PC-3 (cell line): Measurements from ENCODE around the gene SLCO3A1. TPM values are rescaled to one million over a fixed set of nuclear protein-coding genes. Genes with fewer than 3 reads are reported as not detected.

ENCODE experiments used
- ATAC-seq: fragments of 200-7000 bp; cut with Tn5 transposase; 2 replicates; pipeline ENCODE4 v1.9.1; 2020; ENCODE audit warnings: mild to moderate bottlenecking, moderate library complexity
- BruUV-seq: library from RNA; stranded (reverse); fragments of 400-500 nt; replicated peaks from 2 replicates; lab custom pipeline; 2021; lab: Mats Ljungman, UMichigan
- CTCF ChIA-PET: fragments of 300-600 bp; sonication (Branson Sonifier 250); formaldehyde crosslinking; loops from one replicate; lab custom pipeline; 2022; ENCODE audit warnings: antibody characterized with exemption; lab: Charles Lee
- POLR2A ChIA-PET: fragments of 300-600 bp; sonication (Branson Sonifier 250); formaldehyde crosslinking; loops from one replicate; lab custom pipeline; 2022; ENCODE audit warnings: antibody characterized with exemption; ENCODE audit not compliant: unreplicated experiment; lab: Charles Lee
- DNase-seq: peaks from one replicate; pipeline ENCODE4 v3.0.0-alpha.2; 2015
- H2AFZ ChIP-seq: fragments of 300-600 bp; sonication (generic); 2 replicates; pipeline ENCODE4 v1.6.0; 2016; ENCODE audit warnings: antibody characterized with exemption, low read length
- H3F3A ChIP-seq: fragments of 300-600 bp; sonication (generic); one replicate; pipeline ENCODE4 v1.6.0; 2017; ENCODE audit warnings: antibody characterized with exemption, low read length, control low read depth, mild to moderate bottlenecking; ENCODE audit not compliant: unreplicated experiment
- H3K27ac ChIP-seq: fragments of 300-600 bp; sonication (generic); 2 replicates; pipeline ENCODE4 v1.5.1; 2016; ENCODE audit warnings: mild to moderate bottlenecking, low read length
- H3K27me3 ChIP-seq: fragments of 300-600 bp; sonication (generic); 2 replicates; pipeline ENCODE4 v1.6.1; 2016; ENCODE audit warnings: low read length, mixed read lengths
- H3K36me3 ChIP-seq: fragments of 300-600 bp; sonication (generic); 2 replicates; pipeline ENCODE4 v1.6.1; 2016; ENCODE audit warnings: low read depth, mixed run types, low read length, mixed read lengths
- H3K4me1 ChIP-seq: fragments of 300-600 bp; sonication (generic); 2 replicates; pipeline ENCODE4 v1.5.1; 2016; ENCODE audit warnings: low read length; ENCODE audit not compliant: insufficient read depth
- H3K4me2 ChIP-seq: fragments of 300-600 bp; sonication (generic); 2 replicates; pipeline ENCODE4 v1.6.0; 2016; ENCODE audit warnings: low read length
- H3K4me3 ChIP-seq: fragments of 300-600 bp; sonication (generic); 2 replicates; pipeline ENCODE4 v1.5.1; 2016; ENCODE audit warnings: mild to moderate bottlenecking, low read length, mixed read lengths
- H3K79me2 ChIP-seq: fragments of 300-600 bp; sonication (generic); 2 replicates; pipeline ENCODE4 v1.6.1; 2017; ENCODE audit warnings: low read length, mixed read lengths
- H3K9ac ChIP-seq: fragments of 300-600 bp; sonication (generic); 2 replicates; pipeline ENCODE4 v1.6.0; 2016; ENCODE audit warnings: mild to moderate bottlenecking, low read length
- H3K9me2 ChIP-seq: fragments of 300-600 bp; sonication (generic); replicated peaks from 2 replicates; pipeline ENCODE4 v1.6.1; 2016; ENCODE audit warnings: mixed run types, low read length, mixed read lengths
- H3K9me3 ChIP-seq: fragments of 300-600 bp; sonication (generic); 2 replicates; pipeline ENCODE4 v1.6.1; 2016; ENCODE audit warnings: low read length, mixed read lengths
- H4K20me1 ChIP-seq: fragments of 300-600 bp; sonication (generic); 2 replicates; pipeline ENCODE4 v1.6.1; 2016; ENCODE audit warnings: low read length, mixed read lengths
- EZH2 ChIP-seq: fragments of 300-600 bp; sonication (generic); IDR thresholded peaks from one replicate; pipeline ENCODE4 v1.6.1; 2017; ENCODE audit warnings: antibody characterized with exemption, mild to moderate bottlenecking, low read length; ENCODE audit not compliant: unreplicated experiment
- EZH2phosphoT487 ChIP-seq: fragments of 300-600 bp; sonication (generic); IDR thresholded peaks from 2 replicates; pipeline ENCODE4 v1.6.1; 2018; ENCODE audit warnings: mild to moderate bottlenecking, antibody characterized with exemption, low read length, borderline replicate concordance
- intact Hi-C: fragments of 100-400 bp; cut with micrococcal nuclease; formaldehyde crosslinking; loops from 2 replicates; pipeline ENCODE4 v1.9.0; 2023
- total RNA-seq: library from RNA; depleted of rRNA; stranded (reverse); fragments of >200 nt; gene quantifications from 2 replicates; pipeline ENCODE4 v1.2.3, GENCODE V29; 2014
- TF ChIP-seq, protein P1 (sequence below): fragments of 300-600 bp; sonication (generic); conservative IDR thresholded peaks from 2 replicates; pipeline ENCODE4 v1.5.1; 2017; ENCODE audit warnings: antibody characterized with exemption, low read depth, mild to moderate bottlenecking, low read length

Gene SLCO3A1
- total RNA-seq, 1 experiment from 2014 or later, result 0.07 TPM

DNA sequence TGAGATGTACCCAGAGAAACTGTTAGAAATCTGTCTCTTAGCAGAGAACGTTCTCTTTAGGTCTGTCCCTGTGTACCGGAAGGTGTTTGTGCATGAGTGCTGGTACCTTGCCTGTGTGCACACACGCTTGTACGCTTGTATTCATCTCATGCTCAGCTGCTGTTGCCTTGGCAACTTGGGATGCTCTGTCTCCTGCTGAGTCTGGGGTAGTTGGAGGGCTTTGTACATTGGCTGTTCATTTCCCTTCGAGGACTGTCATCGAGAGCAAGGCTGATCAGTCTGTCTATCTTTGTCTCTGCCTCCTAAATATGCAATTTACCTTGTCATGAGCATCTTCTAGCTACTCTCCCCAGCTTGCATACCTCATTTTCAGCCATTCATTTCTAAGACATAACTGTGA lies 147.2 kb downstream of the SLCO3A1 start:
- DNase-seq (no peak), ATAC-seq (no peak)
- no peaks in the 10 kb centered on the region for H3K4me1 ChIP-seq
- H3K36me3 ChIP-seq, result no peaks in the 10 kb centered on the region
- no peaks in the 10 kb centered on the region for H3K9me2 ChIP-seq
- H3F3A ChIP-seq, result no peaks in the 10 kb centered on the region
- no TSS peak for BruUV-seq
- H3K9ac ChIP-seq, result no peak overlapping the region
- no peaks in the 10 kb centered on the region for H4K20me1 ChIP-seq
- CTCF ChIA-PET, result no interaction called here
- no peak overlapping the region for H3K27ac ChIP-seq
- TF ChIP-seq, protein P1, sequence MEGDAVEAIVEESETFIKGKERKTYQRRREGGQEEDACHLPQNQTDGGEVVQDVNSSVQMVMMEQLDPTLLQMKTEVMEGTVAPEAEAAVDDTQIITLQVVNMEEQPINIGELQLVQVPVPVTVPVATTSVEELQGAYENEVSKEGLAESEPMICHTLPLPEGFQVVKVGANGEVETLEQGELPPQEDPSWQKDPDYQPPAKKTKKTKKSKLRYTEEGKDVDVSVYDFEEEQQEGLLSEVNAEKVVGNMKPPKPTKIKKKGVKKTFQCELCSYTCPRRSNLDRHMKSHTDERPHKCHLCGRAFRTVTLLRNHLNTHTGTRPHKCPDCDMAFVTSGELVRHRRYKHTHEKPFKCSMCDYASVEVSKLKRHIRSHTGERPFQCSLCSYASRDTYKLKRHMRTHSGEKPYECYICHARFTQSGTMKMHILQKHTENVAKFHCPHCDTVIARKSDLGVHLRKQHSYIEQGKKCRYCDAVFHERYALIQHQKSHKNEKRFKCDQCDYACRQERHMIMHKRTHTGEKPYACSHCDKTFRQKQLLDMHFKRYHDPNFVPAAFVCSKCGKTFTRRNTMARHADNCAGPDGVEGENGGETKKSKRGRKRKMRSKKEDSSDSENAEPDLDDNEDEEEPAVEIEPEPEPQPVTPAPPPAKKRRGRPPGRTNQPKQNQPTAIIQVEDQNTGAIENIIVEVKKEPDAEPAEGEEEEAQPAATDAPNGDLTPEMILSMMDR, result no peak
- TF ChIP-seq EZH2, result no peak
- TF ChIP-seq EZH2phosphoT487, result no peak
- intact Hi-C loops, result no loop called here
- H3K27me3 ChIP-seq, result peaks cover 26% of the 10 kb centered on the region
- no peak overlapping the region for H2AFZ ChIP-seq
- POLR2A ChIA-PET, result no interaction called here
- H3K9me3 ChIP-seq, result no peaks in the 10 kb centered on the region
- no peak overlapping the region for H3K4me3 ChIP-seq
- no peak overlapping the region for H3K4me2 ChIP-seq
- no peaks in the 10 kb centered on the region for H3K79me2 ChIP-seq

DNA sequence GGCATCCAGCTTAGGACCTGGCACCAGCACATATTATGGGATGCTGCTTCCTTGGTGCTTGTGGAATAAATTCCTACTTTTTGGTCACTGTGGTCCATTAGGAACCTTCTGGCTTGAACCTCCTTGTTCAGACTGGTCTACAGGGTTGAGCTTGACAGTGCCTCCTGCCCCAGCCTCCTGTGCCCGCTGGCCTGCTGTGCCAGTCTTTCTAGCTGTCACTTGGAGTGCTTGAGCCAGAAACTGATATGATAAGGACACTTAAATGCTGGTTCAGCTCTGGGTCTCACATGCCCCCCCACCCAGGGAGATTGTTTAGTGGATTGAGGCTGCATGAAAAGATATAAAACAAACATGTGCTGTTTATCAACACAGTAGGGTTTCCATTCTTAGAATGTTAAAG lies 147.8 kb downstream of the SLCO3A1 start:
- CTCF ChIA-PET, result no interaction called here
- Histone ChIP-seq H3K4me1 (no peaks in the 10 kb centered on the region), H3K4me3 (no peak overlapping the region), H3K9me3 (no peaks in the 10 kb centered on the region), H3K36me3 (no peaks in the 10 kb centered on the region), H4K20me1 (no peaks in the 10 kb centered on the region), H3K4me2 (no peak overlapping the region), H3K9me2 (no peaks in the 10 kb centered on the region), H2AFZ (no peak overlapping the region), H3K27ac (no peak overlapping the region), H3K9ac (no peak overlapping the region), H3F3A (no peaks in the 10 kb centered on the region), H3K27me3 (peaks cover 32% of the 10 kb centered on the region), H3K79me2 (no peaks in the 10 kb centered on the region)
- intact Hi-C loops, result no loop called here
- POLR2A ChIA-PET, result no interaction called here
- no TSS peak for BruUV-seq
- TF ChIP-seq, protein P1, result no peak
- TF ChIP-seq EZH2phosphoT487, result no peak
- TF ChIP-seq EZH2, result no peak
- no peak for ATAC-seq
- no peak for DNase-seq

GRCh38 chr15:92002666-92003065 lies 149.2 kb downstream of the SLCO3A1 start:
- CTCF ChIA-PET, result no interaction called here
- intact Hi-C loops, result no loop called here

More at GRCh38 chr15:92002666-92003065, 149.2 kb downstream of the SLCO3A1 start:
- Histone ChIP-seq H2AFZ (no peak overlapping the region), H3K9me3 (no peaks in the 10 kb centered on the region), H4K20me1 (no peaks in the 10 kb centered on the region), H3K27me3 (peaks cover 44% of the 10 kb centered on the region), H3K27ac (no peak overlapping the region), H3K9me2 (no peaks in the 10 kb centered on the region), H3K9ac (no peak overlapping the region), H3K36me3 (no peaks in the 10 kb centered on the region), H3F3A (no peaks in the 10 kb centered on the region), H3K4me3 (no peak overlapping the region), H3K4me2 (no peak overlapping the region), H3K4me1 (no peaks in the 10 kb centered on the region), H3K79me2 (no peaks in the 10 kb centered on the region)
- ATAC-seq (no peak), DNase-seq (no peak)
- no TSS peak for BruUV-seq
- no peak for TF ChIP-seq EZH2
- TF ChIP-seq, protein P1, result no peak
- no peak for TF ChIP-seq EZH2phosphoT487
- POLR2A ChIA-PET, result no interaction called here
